A673 (cell line): Measurements from ENCODE around the gene AP4S1. TPM values are rescaled to one million over a fixed set of nuclear protein-coding genes. Genes with fewer than 3 reads are reported as not detected.
A peak's percentile ranks its signal among the peaks of the same experiment; 100 is the strongest.
"Not testable (repeated sequence)": the region's sequence is repeated elsewhere in the genome, so short reads cannot be mapped to it uniquely, and the experiment has no call there.

Experiments
- BruUV-seq: library from RNA; stranded (reverse); fragments of 400-500 nt; replicated peaks from 2 replicates; lab custom pipeline; 2021; lab: Mats Ljungman, UMichigan
- CTCF ChIA-PET: fragments of 300-600 bp; sonication (Branson Sonifier 250); formaldehyde crosslinking; loops from one replicate; lab custom pipeline; 2022; ENCODE audit warnings: antibody characterized with exemption; lab: Charles Lee
- POLR2A ChIA-PET: fragments of 300-600 bp; sonication (Branson Sonifier 250); formaldehyde crosslinking; loops from one replicate; lab custom pipeline; 2022; ENCODE audit warnings: antibody characterized with exemption; ENCODE audit not compliant: low non-redundant PET; lab: Charles Lee
- DNase-seq: peaks from one replicate; pipeline ENCODE4 v3.0.0-alpha.2; 2015; ENCODE audit warnings: low spot score
- H3K27ac ChIP-seq: fragments of 200-600 bp; sonication (generic); 2 replicates; pipeline ENCODE4 v1.5.1; 2016; ENCODE audit warnings: mixed run types, low read depth, mild to moderate bottlenecking, mixed read lengths, antibody characterized with exemption, low read length; ENCODE audit not compliant: poor library complexity, severe bottlenecking
- H3K27me3 ChIP-seq: fragments of 200-600 bp; sonication (generic); replicated peaks from 2 replicates; pipeline ENCODE4 v1.6.1; 2017; ENCODE audit warnings: mixed run types, low read depth, mild to moderate bottlenecking, mixed read lengths, antibody characterized with exemption, low read length; ENCODE audit not compliant: insufficient read depth, poor library complexity
- H3K36me3 ChIP-seq: fragments of 200-600 bp; sonication (generic); 2 replicates; pipeline ENCODE4 v1.6.1; 2016; ENCODE audit warnings: mixed run types, mild to moderate bottlenecking, mixed read lengths, antibody characterized with exemption, low read length; ENCODE audit not compliant: insufficient read depth, poor library complexity, severe bottlenecking
- H3K4me1 ChIP-seq: fragments of 200-600 bp; sonication (generic); 2 replicates; pipeline ENCODE4 v1.6.1; 2017; ENCODE audit warnings: mixed run types, mild to moderate bottlenecking, mixed read lengths, antibody characterized with exemption, low read length; ENCODE audit not compliant: insufficient read depth, poor library complexity, severe bottlenecking
- H3K4me3 ChIP-seq: fragments of 200-600 bp; sonication (generic); 2 replicates; pipeline ENCODE4 v1.5.1; 2016; ENCODE audit warnings: low read depth, mixed run types, mild to moderate bottlenecking, mixed read lengths, low read length; ENCODE audit not compliant: poor library complexity, severe bottlenecking
- H3K9me3 ChIP-seq: fragments of 200-600 bp; sonication (generic); 2 replicates; pipeline ENCODE4 v1.6.1; 2016; ENCODE audit warnings: mixed run types, low read depth, mild to moderate bottlenecking, mixed read lengths, antibody characterized with exemption, low read length; ENCODE audit not compliant: poor library complexity, severe bottlenecking
- CTCF ChIP-seq: fragments of 300-800, 200-600 bp; sonication (generic); conservative IDR thresholded peaks from 2 replicates; pipeline ENCODE4 v1.5.1; 2017; ENCODE audit warnings: low read depth, mild to moderate bottlenecking, antibody characterized with exemption, low read length, moderate library complexity, mixed read lengths
- EZH2 ChIP-seq: fragments of 200-600 bp; sonication (generic); IDR thresholded peaks from 2 replicates; pipeline ENCODE4 v1.6.1; 2017; ENCODE audit warnings: borderline replicate concordance, low read depth, mild to moderate bottlenecking, mixed read lengths, antibody characterized with exemption, low read length; ENCODE audit not compliant: poor library complexity, severe bottlenecking
- intact Hi-C: fragments of 100-400 bp; cut with micrococcal nuclease; formaldehyde crosslinking; loops from one replicate; pipeline ENCODE4 v1.10.0; 2022; ENCODE audit not compliant: unreplicated experiment
- total RNA-seq: library from RNA; stranded (reverse); gene quantifications from 2 replicates; pipeline ENCODE4 v1.2.3, GENCODE V29; 2021

Gene AP4S1
- total RNA-seq, 1 experiment from 2014 or later = 8.6 TPM

GRCh38 chr14:31038521-31039166 lies 13.2 kb downstream of the AP4S1 start:
- Histone ChIP-seq H3K36me3 (no peaks in the 10 kb centered on the region), H3K27me3 (no peaks in the 10 kb centered on the region), H3K27ac (no peak overlapping the region), H3K4me1 (no peaks in the 10 kb centered on the region), H3K9me3 (no peaks in the 10 kb centered on the region), H3K4me3 (no peak overlapping the region)
- CTCF ChIA-PET = no interaction called here
- DNase-seq = peak; percentile 25
- POLR2A ChIA-PET = no interaction called here
- no peak for TF ChIP-seq CTCF
- no TSS peak for BruUV-seq
- intact Hi-C loops = no loop called here

- BruUV-seq = no TSS peak
- TF ChIP-seq EZH2 (no peak), CTCF (no peak)
- POLR2A ChIA-PET = no interaction called here
- Histone ChIP-seq H3K27me3 (no peaks in the 10 kb centered on the region), H3K4me1 (no peaks in the 10 kb centered on the region), H3K36me3 (no peaks in the 10 kb centered on the region), H3K27ac (no peak overlapping the region), H3K4me3 (no peak overlapping the region), H3K9me3 (no peaks in the 10 kb centered on the region)
- intact Hi-C loops = no loop called here
- DNase-seq = no peak
- CTCF ChIA-PET = no interaction called here
These were observed 16.9 kb downstream of the AP4S1 start for GRCh38 chr14:31042300-31042699.

GRCh38 chr14:31042893-31043292 lies 17.4 kb downstream of the AP4S1 start:
- H3K9me3 ChIP-seq, DNase-seq, CTCF ChIA-PET, intact Hi-C loops, H3K36me3 ChIP-seq, H3K4me3 ChIP-seq, H3K4me1 ChIP-seq, POLR2A ChIA-PET, BruUV-seq, H3K27ac ChIP-seq, H3K27me3 ChIP-seq: not testable (repeated sequence)

GRCh38 chr14:31043379-31043778 lies 17.9 kb downstream of the AP4S1 start:
- Histone ChIP-seq H3K4me3 (no peak overlapping the region), H3K36me3 (no peaks in the 10 kb centered on the region), H3K9me3 (no peaks in the 10 kb centered on the region), H3K27ac (no peak overlapping the region), H3K4me1 (no peaks in the 10 kb centered on the region), H3K27me3 (no peaks in the 10 kb centered on the region)
- ChIA-PET CTCF (no interaction called here), POLR2A (no interaction called here)
- DNase-seq = no peak
- TF ChIP-seq EZH2 (no peak), CTCF (no peak)
- intact Hi-C loops = no loop called here
- no TSS peak for BruUV-seq
